ENCODE measurements around the gene VTCN1. TPM values are rescaled to one million over a fixed set of nuclear protein-coding genes. Genes with fewer than 3 reads are reported as not detected.
"Not testable (repeated sequence)": the region's sequence is repeated elsewhere in the genome, so short reads cannot be mapped to it uniquely, and the experiment has no call there.

VTCN1 gene, protein sequence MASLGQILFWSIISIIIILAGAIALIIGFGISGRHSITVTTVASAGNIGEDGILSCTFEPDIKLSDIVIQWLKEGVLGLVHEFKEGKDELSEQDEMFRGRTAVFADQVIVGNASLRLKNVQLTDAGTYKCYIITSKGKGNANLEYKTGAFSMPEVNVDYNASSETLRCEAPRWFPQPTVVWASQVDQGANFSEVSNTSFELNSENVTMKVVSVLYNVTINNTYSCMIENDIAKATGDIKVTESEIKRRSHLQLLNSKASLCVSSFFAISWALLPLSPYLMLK
- total RNA-seq (2014; rRNA removed; shearing (Covaris generic)) = not detected in 2 replicates

DNA sequence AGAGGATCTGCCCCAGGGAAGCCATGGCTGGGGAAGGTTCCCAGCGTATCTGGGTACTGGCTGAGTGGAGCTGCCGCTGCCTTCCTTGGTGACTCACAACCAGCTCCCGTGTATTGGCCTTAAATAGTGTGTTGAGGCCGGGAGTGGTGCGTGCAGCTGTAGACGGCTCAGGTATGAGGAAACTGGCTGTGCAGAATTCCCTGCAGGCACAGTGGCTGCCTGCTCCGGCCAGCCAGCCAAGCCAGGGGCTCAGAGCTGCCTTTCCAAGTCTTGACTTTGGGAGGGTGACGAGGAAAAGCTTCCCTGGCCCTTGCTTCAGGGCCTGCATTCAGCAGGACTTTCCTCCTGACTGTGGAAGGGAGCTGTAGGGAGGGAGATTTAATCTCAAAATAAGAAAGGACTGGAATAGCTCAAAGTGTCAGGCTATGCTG is at the start of gene VTCN1:
VTCN1 (minus strand) TSS at position 97 of the 431 bp plus-strand sequence; CDS start at position 25, 72 bp downstream.
- peak; percentile 66 for DNase-seq (ENCODE audit: low read depth)

DNA sequence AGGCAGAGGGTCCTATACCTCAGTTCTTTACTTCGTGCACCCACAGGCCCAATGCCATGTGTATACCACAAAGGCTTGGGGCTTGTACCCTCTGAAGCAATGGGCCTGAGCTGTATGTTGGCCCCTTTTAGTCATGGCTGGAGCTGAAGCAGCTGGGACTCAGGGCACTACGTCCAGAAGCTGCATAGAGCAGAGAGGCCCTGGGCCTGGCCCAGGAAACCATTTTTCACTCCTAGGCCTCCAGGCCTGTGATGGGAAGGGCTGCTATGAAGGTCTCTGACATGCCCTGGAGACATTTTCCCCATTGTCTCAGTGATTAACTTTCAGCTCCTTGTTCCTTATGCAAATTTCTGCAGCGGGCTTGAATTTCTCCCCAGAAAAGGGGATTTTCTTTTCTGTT is 48.1 kb upstream of the VTCN1 start:
- DNase-seq (ENCODE audit: low read depth) = no peak

DNA sequence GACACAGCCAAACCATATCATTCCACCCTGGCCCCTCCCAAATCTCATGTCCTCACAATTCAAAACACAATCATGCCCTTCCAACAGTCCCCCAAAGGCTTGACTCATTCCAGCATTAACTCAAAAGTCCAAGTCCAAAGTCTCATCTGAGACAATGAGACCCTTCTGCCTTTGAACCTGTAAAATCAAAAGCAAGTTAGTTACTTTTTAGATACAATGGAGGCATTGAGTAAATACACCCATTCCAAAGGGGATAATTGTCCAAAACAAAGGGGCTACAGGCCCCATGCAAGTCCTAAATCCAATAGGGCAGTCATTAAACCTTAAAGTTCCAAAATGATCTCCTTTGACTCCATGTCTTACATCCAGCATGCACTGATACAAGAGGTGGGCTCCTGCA is 47.3 kb upstream of the VTCN1 start:
- DNase-seq (ENCODE audit: low read depth) = not testable (repeated sequence)

DNA sequence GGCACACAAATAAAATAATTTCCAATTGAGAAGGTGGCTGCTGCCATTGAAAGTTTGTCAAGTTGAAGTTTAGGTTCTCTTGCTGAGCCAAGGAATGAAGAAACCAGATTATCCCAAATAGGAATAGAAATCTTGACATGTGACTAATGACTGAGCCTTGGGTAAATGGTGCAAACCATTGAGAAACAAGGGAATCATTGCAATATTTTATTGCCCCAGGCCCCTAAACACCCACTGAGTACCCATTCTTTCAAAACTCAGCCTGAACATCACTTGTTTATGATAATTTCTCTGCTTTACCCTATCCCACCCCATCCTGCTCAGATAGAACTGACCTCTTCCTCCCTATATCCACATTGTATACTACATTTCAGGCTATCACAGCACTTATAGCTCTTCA is 46.6 kb upstream of the VTCN1 start:
- DNase-seq (ENCODE audit: low read depth) = no peak

DNA sequence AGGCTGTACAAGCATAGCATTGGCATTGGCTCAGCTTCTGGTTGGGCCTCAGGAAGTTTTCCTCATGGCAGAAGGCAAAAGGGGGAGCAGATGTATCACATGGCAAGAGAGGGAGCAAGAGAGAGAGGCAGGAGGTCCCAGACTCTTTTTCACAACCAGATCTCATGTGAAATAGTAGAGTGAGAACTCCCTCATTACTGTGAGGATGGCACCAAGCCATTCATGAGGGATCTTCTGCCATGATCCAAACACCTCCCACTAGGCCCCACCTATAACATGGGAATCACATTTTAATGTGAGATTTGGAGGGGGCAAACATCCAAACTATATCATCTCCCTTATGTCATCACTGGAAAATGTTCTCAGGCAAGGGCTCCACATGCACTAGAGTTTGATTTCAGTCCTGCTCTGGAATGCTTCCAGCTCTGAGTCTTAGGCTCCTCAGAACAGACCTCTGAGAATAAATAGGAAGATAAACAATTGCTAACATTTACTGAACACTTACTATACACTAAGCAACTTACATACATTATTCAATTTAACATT is 39.4 kb upstream of the VTCN1 start:
- no peak for DNase-seq (ENCODE audit: low read depth)

DNA sequence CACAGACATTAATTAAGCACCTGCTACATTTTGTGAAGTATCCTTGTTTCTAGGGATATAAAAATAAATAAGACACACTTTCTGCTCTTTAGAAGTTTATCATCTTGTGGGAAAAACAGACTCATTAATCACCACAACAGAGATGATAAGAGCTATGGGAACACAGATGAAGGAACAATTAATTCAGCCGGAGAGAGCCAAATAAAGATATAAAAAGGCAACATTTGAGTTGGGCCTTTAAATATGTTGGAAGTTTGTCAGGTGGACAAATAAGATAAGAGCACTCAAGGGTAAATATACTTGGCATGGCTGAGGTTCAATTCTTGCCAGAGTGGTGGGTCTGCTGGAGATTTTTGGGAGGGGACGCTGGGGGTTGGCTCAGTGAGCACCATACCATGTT is 34.2 kb upstream of the VTCN1 start:
- DNase-seq (ENCODE audit: low read depth) = no peak

DNA sequence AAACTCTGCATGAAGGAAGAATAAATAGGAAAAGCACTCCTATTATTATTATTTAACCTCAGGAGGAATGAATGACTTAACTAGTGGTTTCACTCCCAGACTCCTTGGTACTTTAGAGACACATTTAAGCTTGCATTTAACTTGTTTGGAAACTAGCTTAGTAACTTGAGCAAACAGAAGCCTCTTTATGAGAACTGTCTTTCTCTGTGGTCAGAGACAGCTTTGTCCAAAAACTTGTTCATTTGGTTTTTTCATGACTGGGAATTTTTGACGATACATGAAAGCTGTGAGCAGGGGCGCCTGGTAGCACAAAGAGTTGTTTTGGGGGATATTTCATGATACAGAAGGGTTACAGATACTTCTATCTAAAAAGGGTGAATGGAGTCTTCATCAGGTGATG is 33.6 kb upstream of the VTCN1 start:
- no peak for DNase-seq (ENCODE audit: low read depth)

DNA sequence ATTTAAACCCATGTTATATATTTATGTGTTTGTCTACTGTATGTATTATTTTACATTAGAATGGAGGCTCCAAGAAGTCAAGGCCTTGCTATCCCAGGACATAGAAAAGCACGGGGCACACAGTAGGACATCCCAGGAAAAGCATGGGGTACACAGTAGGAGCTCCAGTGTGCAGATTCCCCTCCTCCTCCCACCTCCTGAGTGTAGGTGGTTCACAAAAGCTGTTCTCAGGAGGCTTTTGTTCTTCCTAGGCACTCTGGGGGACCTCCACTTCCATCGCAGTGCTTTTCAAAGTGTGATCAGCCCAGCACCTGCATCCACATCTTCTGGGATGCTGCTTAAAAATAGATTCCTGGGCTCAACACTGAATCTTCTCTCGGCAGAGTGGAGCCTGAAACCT is 30.8 kb upstream of the VTCN1 start:
- no peak for DNase-seq (ENCODE audit: low read depth)

DNA sequence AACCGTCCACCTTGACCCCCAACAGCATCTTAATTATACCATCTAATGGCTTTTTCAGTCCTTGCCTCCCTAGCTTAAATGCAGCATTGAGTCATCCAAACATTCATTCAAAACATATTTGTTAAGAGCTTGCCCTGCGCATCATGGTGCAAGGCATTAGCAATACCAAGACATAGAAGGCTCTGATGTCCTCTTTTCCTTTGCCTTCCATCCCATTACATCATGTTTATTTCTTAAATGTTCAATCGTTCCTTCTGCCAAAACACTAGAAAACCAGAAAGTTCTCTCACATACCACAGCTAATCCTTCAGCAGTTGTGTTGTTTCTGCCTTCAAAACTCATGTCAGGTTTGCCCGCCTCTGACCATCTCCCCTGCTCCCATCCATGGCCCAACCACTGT is 29.8 kb upstream of the VTCN1 start:
- no peak for DNase-seq (ENCODE audit: low read depth)

DNA sequence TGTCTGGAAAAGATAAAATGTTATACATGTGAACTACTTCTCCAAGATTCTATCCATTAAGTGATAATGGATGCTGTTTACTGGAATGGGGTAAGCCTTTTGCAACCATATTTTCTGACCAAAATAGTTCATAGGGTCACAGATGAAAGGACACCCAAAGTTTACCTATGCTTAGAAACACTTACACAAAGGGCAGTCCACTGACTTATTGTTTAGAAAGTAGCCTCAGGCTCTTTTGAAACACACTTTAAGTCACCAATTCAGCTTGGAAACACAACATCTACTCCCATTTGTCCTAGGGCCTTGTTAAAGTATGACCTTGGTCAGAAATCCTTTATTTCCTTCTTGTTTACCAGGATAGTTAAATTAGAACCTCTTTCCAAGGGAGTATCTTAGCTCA is 28.7 kb upstream of the VTCN1 start:
- DNase-seq (ENCODE audit: low read depth) = peak; percentile 12

DNA sequence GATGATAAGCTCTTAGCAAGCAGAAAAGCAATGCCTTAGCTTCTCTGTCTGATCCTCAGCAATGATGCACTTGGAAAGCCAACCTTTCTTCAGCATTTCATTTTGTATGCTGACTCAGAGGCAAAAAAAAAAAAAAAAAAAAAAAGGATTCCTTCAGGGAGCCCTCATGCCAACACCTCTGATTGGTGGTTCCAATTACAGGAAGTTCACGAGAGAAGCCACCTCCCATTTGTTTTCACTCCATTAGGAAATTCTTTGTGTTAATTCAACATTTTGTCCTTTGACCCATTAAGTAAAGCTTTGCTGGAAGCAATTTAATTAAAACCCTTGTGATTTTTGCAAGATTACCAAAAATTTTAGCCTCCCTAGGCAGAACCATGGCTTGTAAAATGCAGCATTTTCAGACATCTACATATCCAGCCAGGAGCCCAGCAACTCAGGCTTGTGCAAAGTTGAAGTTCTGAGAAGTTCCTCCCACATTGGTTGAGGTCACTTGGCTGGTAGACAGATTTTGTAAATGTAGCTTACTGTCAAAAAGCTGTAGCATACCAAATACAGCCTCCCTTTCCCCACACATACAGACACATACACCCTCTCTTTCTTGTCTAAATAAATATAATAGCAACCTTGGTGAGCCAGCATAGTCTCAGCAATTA is 27.1 kb upstream of the VTCN1 start:
- DNase-seq (ENCODE audit: low read depth) = peak; percentile 57

DNA sequence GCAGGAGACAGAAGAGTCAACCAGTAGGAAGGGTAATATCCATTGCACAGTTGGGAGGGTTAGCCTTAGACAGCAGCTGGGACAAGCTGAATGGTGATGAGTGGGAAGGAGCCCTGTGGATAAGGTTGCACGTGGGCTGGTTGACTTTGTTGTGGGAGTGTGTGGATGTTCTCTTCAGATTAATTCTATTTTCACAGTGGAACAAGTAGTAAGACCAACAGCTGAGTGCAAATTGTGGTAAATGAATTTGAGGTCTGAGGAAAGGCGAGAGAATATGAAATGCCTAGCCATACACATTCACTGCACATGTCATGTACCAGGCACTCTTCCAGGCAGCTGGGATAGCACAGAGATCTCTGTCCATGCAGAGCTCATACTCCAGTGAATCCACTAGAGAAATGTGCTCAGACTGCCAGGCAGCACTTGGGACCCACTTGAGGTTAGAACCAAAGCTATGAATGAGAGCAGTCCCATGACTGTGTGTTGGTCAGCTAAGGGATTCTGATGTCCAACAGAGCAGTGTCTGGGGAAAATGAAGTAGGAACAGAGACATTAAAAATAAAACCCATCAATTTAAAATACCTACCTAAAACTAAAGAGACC is 25.2 kb upstream of the VTCN1 start:
- no peak for DNase-seq (ENCODE audit: low read depth)

DNA sequence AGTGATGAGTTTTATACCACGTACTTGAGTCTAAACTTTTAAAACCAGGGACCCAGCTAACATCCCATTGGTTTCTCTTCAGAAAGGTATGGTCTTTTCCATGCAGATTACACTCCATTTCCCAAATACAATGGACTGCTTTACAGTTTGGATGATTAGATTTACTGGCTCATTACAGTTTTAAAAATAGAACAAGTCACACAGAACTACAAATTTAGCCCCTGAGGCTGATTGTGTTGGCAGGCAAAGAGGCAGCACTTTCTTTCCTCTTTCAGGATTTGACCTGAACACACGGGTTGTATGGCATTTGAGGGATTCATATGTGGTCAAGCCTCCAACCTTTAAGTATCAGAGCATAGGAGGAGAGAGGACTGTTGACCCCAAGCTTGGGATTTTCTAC is 21.8 kb upstream of the VTCN1 start:
- DNase-seq (ENCODE audit: low read depth) = peak; percentile 77

DNA sequence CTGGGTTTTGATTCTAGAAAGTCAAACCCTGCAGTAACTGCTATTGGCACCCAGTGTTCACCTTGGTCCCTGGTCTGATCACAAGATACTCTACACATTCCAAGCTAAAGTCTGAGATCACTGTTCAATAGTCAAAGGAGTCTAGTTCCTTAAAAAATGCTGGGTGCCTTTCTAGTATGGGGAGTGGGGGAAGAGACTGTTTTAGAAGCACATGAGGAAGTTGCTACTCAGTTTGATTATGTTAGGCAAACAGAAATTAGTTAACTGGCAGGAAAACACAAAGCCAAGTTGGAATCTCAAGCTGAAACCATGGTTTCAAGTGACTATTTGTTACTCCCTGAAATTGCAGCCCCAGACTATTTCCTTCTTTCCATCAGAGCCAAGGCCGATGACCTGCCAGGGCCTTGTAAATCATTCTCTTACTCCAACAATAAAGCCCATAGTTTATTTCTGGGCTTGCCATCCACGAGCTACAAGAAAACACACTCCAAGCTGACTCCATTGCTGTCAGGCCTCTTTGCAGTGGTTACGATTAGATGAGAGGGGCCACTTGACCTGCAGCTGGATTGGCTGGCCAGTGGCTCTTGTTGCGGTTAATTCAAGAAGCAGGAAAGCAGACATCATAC is 21.1 kb upstream of the VTCN1 start:
- DNase-seq (ENCODE audit: low read depth) = peak; percentile 37

DNA sequence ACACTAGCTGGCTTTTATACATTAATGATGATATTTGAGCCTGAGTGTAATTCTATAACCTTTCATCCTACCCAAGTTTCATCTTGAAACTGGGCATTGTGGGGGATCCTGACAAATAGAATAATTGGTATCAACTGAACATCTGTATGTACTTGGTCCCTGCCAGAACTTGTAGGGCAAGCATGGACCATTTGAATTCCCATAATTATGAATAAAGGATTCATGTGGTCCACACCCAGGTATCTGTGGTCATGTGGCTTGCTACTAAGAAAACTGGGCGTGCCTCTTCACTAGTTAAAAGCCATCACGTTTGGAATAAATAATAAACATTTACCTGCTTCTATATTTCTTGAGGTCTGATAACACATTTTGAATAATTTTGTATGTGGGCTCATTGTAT is 20.6 kb upstream of the VTCN1 start:
- no peak for DNase-seq (ENCODE audit: low read depth)

DNA sequence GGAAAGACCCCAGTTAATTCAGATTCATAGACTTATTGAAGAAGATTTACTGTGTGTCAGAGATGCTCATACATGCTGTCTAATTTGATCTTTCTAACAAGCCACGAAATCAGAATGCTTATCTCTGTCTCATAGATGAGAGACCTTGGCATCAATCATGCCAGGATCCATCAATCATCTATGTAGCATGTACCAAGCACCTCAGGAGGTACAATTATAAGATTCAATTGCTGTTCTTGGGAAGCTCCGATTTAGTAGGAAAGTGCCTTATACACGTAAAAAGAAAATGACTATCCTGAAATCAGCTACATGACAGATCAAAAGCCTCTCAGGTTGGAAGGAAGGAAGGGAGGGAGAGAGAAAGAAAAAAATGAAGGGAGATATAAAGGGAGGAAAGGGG is 18.5 kb upstream of the VTCN1 start:
- DNase-seq (ENCODE audit: low read depth) = no peak

DNA sequence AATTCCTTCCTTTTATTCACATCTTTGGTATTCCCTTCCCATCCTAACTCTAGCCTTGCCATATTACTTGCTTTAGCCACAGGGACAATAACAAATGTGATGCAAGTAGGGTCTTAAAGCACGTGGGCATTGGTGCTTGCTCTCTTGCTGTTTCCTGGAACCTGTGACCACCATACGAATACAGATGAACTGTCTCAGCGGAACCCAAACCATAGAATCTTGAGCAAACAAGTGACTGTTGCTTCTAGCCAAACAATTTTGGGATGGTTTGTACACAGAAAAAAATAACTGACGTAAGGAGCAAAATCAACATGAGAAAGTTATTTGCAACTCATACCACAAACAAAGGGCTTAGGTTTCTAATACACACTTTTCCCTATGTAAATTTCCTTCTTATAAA is 15.2 kb upstream of the VTCN1 start:
- no peak for DNase-seq (ENCODE audit: low read depth)

DNA sequence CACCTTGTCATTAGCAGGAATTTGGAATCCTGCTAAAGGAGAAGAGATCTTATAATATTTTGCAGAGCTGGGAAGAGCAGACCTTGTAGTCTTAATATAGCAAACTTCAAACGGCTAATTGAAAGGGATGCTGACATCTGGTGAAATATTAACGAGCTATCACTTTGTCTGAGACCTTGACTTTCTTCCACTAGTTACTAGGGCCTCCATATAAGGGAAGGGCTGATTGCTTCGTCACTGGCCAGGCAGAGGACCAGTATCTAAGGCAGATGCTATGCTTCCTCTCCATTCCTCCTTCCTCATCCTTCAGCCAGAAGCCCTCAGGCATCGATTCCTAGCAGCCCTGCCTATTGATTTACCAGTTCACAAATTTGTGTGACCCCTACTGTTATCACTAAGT is 6.0 kb upstream of the VTCN1 start:
- DNase-seq (ENCODE audit: low read depth) = no peak

DNA sequence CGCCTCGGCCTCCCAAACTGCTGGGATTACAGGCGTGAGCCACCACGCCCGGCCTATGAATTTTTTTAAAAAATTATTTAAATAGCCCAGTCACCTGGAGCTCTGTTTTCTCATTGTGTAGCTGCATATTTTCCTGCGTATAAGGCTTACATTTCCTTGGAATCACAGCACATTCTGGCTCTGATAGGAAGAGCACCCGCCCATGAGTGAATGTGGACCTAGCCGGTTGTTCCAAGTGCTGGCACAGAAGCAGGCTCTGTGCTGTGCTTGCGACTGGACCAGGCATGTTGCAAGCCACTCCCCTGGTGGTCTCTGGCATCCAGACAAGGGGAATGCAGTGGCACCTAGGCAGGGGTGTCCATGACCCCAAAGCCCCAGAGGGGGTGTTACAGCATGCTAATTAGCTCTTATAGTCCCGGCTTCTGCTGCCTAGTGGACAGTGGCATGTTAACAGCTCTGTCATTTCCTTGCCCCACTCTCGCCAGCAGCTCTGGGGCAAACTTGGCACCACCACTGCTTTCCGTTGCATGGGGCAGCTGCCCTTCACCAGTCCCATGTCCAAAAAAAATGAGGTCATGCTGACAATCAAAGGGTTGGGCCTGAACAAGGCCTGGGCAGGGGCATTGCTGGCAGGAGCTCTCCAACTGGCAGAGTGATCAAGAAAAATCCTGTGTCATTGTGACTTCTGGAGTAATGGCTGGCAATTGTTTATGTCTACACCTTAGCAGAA is 5.2 kb upstream of the VTCN1 start:
- no peak for DNase-seq (ENCODE audit: low read depth)

DNA sequence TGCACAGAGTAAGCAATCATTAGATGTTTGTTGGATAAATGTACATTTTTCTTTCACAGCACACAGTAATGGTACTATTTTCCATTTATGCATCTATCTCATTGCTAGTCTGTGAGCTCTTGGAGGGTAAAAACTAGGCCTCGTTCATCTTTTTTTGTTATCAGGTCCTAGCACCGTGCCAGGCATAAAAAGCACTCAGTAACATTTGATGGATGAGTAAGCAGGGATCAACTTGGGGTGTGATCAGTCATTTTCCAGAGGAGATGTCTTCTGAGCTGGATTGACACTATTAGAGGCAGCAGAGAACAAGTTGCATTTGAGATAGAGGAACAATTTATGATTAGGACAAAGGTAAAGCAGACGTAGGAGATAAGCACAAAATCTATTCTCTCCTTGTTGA is 4.3 kb upstream of the VTCN1 start:
- no peak for DNase-seq (ENCODE audit: low read depth)

DNA sequence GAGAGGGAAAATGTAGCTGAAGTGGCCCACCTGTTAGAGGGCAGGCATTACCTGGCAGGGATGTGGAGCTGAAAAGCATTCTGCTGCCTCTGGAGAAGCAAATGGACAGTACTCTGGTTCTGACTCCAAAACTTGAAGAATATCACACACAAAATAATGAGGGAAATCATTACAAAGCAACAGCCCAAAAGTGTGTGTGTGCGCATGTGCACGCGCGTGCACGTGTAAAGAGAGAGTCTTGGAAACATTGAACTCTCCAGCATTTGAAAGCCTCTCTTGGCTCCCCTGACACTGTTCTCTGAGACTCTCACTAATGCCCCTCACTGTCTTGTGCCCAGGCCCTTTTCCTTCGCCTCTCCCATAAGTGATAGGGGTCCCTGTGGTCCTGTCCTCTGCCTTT is 2.3 kb upstream of the VTCN1 start:
- no peak for DNase-seq (ENCODE audit: low read depth)

DNA sequence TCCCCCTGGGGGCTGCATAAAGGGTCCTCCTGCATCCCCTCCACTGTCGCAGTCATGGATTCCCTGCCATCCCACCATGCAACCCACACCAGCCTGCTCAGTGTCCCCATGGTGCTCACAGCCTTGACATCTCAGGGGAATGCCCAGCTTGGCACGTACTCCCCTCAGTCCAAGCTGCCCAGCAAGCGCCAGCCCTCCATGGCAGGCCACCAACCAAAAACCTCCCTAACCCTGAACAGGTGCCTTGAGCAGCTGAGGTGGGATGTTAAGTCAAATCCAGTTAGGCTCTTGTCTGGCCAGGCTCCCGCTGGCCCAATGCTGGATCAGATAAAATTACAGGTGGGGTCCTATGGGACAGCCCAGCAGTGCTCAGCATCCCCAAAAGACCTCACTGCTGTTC is 341 bp downstream of the VTCN1 start:
- no peak for DNase-seq (ENCODE audit: low read depth)

All from M059J (cell line).